ENCODE data around the gene ESYT2.

The ESYT2 gene

DNA sequence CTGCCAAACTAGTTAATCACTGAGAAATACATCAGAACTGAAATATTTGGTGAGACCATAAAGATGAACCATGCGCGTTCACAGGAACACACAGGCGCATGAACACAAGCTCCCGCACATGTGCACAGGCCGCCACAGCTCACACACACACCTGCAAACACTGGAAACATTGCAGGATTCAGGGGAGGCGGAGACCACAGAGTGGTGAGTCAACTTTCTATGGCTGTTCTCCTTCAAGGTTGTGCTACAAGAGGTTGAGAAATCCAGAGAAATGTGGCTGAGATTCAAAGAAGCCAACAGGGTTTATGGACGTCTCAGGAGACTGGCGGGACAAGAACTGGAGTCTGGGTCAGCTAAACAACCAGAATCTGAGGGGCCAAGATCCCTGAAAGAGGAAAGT, 17.8 kb downstream of the ESYT2 start:
- H3K4me3 ChIP-seq, result no peak overlapping the region
- H3K27ac ChIP-seq, result peak overlapping the region in 18 of 21 experiments; percentile 19 to 86 (median 72)

DNA sequence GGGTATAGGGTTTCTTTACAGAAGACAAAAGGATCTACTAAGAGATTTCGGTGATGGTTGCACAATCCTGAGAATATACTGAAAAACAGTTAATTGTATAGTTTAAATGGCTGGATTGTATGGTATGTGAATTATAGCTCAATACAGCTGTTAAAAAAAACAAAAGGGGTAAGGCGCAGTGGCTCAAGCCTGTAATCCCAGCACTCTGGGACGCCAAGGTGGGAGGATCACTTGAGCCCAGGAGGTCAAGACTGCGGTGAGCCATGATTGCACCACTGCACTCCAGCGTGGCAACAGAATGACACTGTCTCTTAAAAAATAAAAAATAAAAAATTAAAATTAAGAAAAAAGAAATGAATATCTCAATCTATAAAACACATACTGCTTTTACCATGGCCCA, 18.5 kb downstream of the ESYT2 start:
- Histone ChIP-seq H3K27ac (peak overlapping the region in 7 of 21 experiments; percentile 47 to 82 (median 72)), H3K4me3 (no peak overlapping the region)

DNA sequence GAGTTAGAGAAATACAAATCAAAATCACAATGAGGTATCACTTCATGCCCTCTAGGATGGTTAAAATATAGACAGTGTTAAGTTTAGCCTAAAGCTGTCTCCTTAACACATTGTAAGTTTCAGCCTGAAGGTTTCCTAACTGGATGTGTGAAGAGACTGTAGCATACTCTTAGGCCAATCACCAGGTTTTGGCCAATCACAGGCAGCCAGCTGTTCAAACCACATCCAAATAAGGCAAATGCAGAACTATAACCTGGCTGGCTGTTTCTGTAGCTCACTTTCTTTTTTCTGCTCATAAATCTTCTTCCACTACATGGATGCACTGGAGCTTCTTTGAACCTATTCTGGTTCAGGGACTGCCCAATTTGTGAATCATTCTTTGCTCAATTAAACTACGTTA, 19.7 kb downstream of the ESYT2 start:
- H3K4me3 ChIP-seq, result no peak overlapping the region
- peak overlapping the region in 1 of 21 experiments; percentile 12 for H3K27ac ChIP-seq

DNA sequence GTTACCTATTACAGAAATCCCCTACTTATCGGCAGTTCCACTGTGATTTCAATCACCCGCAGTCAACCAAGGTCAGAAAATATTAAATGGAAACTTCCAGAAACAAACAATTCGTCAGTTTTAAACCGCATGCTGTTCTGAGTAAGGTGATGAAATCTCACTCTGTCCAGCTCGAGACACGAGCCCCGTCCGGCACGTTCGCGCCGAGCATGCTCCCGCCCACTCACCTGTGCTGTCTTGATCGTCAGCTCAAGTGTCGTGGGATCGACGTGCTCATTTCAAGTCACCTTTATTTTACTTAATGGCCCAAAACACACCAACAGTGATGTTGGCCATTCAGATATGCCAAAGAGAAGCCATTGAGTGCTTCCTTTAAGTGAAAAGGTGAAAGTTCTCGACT, 21.2 kb downstream of the ESYT2 start:
- Histone ChIP-seq H3K27ac (no peak overlapping the region), H3K4me3 (no peak overlapping the region)

DNA sequence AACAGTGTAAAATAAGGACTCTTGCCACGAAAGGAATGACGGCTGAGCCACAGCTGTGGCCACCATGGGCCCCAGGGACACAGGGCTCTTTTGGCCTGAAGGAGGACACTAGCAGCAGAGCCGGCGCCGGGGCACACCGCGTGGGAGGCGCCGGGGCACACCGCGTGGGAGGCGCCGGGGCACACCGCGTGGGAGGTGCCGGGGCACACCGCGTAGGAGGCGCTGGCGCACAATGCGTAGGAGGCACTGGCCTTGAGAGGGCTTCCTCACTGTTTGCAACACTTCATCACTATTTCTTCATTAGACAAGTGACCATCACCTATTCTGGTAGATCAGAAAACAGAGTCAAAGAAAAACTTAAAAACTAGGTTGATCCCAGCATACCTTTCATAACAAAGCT, 23.4 kb downstream of the ESYT2 start:
- Histone ChIP-seq H3K27ac (no peak overlapping the region), H3K4me3 (no peak overlapping the region)

DNA sequence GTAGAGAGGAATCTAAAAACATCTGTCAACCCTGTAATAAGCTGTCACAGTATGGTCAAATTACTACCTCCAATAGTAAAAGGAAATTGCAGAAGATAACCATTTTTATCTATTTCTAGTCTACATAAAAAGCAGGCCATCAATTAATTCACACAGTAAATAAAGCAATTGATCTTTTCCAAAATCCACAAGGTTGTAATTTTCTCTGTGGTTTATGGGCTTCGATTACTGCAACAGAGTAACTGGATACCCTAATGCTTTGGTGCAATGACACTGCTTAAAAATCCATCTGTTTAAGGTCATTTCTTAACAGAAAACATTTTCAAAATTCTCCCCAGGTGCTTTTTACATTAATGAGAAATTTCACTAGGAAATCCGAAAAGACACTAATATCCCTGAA, 23.9 kb downstream of the ESYT2 start:
- H3K4me3 ChIP-seq, result no peak overlapping the region
- H3K27ac ChIP-seq, result no peak overlapping the region

DNA sequence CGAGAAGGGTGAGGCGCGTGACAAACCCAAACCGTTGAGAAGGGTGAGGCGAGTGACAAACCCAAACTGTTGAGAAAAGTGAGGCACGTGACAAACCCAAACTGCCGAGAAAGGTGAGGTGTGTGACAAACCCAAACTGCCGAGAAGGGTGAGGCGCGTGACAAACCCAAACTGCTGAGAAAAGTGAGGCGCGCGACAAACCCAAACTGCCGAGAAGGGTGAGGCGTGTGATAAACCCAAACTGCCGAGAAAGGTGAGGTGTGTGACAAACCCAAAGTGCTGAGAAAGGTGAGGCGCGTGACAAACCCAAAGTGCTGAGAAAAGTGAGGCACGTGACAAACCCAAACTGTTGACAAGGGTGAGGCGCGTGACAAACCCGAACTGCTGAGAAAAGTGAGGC, 25.0 kb downstream of the ESYT2 start:
- H3K27ac ChIP-seq, result no peak overlapping the region
- H3K4me3 ChIP-seq, result no peak overlapping the region

DNA sequence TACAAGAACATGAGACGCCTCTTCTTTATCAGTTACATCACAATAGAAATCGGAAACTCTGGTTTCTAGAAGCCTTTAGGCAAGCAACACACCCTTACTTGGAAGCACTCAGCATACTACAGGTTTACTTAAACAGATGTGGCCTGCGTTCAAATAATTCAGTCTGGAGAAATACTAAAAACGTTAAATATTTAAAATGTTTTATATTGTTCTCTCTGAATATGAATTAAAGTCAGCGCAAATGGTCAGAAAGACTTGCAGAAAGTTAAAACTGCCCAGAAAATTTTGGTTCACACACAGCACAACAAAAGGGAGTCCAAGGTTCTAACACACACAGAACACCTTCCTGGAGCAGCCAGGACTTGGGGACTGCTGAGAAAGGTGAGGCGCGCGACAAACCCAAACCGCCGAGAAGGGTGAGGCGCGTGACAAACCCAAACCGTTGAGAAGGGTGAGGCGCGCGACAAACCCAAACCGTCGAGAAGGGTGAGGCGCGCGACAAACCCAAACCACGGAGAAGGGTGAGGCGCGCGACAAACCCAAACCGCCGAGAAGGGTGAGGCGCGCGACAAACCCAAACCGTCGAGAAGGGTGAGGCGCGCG, 25.8 kb downstream of the ESYT2 start:
- no peak overlapping the region for H3K4me3 ChIP-seq
- H3K27ac ChIP-seq, result peak overlapping the region in 5 of 21 experiments; percentile 1 to 49 (median 34)

DNA sequence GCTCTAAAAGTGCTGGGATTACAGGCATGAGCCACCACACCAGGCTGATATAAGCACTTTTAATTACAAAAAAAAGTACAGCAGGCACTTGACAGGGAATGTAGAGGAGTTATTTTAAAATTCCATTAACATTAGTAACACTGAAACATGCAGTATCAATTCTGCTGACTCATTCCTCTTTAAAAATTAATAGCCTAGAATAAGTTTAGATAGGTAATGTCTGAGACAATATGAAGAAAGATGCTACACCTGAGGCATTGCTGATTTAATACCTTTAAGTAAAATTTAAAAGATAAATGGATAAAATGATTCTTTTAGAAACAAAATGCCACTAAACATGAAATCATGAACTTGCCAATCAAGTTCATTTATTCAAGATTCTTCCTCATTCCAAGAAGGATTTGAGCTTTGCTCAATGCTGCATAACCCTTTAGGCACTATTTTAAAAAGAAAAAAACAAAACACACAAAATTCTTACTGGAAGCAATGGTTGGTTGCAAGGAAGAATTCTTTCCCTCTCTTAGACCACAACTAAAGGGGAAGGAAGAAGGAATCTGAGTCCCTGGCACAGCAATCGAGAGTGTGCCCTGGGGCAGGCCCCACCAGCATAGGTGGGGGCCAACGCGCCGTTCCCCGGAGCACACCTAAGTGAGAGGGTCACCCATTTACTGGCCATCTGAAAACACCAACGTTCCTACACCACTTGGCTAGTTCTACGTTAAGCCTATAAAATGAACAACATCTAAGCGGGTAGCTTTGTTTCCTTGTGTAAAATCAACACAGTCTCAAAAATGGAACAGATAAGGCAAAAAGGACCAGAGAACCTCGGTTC, 26.6 kb downstream of the ESYT2 start:
- Histone ChIP-seq H3K27ac (peak overlapping the region in 8 of 21 experiments; percentile 0 to 49 (median 23)), H3K4me3 (no peak overlapping the region)

DNA sequence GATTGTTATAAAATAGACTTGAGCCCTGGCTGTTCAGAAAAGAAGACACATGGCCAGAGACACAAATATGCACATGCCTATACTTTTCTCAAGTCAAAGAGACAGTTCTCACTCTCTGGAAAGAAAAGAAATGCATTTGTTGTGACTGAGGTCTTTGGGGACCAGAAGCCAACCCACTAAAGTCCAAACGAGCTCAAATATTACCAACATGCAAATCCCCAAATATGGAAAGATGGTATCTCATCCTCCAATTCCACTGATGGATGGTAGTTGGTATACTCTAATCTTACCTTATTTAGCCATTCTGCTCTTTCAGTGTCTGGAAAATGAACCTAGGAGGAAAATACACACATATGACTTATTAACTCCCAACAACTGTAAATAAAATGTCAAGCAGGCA, 30.6 kb downstream of the ESYT2 start:
- no peak overlapping the region for H3K27ac ChIP-seq
- no peak overlapping the region for H3K4me3 ChIP-seq

DNA sequence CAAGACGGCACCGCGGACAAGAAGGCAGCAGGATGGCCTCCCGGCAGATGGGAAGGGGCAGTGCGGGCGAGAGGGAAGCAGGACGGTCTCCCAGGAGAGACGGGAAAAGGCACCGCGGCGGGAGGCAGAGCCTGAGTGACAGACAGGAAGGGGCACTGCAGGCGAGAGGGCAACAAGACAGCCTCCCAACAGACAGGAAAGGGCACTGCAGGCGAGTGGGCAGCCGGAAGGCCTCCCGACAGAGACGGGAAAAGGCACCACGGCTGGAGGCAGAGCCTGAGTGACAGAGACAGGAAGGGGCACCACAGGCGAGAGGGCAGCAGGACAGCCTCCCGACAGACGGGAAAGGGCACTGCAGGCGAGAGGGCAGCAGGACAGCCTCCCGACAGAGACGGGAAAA, 32.6 kb downstream of the ESYT2 start:
- no peak overlapping the region for H3K27ac ChIP-seq
- no peak overlapping the region for H3K4me3 ChIP-seq

DNA sequence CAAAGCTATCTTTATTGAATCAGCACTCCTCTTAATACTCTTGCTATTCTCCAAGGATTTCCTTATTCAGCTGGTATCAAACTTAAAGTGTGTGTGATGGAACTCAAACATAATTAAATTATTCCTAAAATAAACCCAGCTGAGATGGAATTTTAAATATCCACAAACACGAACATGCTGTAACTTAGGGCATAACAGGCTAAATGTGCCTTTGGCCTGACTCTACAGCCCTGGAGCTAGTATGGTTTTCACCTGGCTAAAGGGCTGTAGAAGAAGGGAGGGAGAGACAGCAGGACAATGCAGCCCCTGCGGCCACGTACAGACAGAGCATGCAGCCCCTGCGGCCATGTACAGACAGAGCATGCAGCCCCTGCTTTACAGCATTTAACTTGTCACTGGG, 34.0 kb downstream of the ESYT2 start:
- no peak overlapping the region for H3K4me3 ChIP-seq
- H3K27ac ChIP-seq, result no peak overlapping the region

DNA sequence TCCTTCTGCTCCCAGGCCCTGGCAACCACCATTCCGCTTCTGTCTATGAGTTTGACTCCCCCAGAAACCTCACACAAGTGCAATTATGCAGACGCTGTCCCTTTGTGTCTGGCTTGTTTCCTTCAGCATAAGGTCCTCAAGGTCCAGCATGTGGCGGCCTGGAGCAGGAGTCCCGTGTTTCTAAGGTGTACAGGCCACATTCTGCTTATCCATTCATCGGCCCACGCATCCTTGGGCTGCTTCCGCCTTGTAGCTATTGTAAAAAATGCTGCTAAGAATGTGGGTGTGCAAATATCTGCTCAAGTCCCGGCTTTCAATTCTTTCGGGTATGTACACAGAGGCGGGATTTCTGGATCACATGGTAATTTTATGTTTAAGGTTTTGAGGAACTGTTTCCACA, 38.2 kb downstream of the ESYT2 start:
- Histone ChIP-seq H3K27ac (no peak overlapping the region), H3K4me3 (no peak overlapping the region)

DNA sequence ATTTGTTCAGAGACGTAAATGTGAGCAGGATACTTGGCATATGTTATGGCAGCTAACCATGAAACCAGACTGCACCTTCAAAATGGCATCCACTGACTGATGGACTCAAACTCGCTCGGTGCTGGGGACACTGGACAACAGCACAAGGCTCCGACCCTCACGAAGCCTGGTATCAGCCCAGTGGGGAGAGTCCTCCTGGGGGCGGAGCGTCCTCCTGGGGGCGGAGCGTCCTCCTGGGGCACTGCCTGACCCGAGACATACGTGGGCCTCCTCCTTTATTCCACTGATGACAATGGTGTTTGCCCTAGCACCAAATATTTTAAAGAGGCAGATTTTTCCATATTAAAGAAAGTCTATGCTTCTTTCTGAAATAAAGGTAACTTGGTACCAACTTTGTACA, 39.5 kb downstream of the ESYT2 start:
- no peak overlapping the region for H3K4me3 ChIP-seq
- no peak overlapping the region for H3K27ac ChIP-seq

DNA sequence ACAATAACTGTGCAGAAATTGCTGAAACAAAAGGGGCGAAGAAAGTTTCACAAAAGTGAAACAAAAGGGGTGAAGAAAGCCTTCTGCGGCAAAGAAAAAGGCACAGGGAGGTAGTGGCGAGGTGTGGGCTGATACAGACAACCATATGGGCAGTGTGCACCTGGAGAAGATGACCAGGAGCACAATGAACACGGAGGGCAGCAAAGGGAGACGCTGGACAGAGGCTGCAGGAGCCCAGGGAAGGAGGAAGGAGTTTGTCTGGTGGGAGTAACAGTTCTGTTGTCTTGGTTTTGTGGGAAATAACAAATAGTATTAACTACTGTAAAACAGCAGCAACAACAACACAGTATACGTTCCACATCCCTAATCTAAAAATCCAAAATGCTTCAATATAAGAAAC, 42.4 kb downstream of the ESYT2 start:
- H3K27ac ChIP-seq, result no peak overlapping the region
- no peak overlapping the region for H3K4me3 ChIP-seq

DNA sequence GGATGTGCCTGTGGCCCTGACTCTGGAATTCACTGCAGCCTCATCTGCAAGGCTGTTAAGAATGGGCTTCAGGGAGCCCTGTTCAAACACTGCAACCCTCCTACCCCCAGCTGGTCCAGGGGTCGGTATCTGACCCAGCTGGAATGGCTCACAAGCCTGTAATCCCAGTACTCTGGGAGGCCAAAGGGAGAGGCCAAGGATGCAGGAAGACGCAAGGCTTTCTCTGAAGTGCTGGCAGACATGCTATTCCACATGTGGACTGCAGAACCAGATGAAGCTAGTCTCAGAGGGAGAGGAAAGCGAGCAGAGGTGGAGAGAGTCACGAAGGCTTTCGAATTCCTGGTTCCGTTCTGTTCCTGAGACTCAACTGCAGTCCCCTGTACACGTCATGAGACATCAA, 45.0 kb downstream of the ESYT2 start:
- no peak overlapping the region for H3K4me3 ChIP-seq
- peak overlapping the region in 1 of 21 experiments; percentile 54 for H3K27ac ChIP-seq

DNA sequence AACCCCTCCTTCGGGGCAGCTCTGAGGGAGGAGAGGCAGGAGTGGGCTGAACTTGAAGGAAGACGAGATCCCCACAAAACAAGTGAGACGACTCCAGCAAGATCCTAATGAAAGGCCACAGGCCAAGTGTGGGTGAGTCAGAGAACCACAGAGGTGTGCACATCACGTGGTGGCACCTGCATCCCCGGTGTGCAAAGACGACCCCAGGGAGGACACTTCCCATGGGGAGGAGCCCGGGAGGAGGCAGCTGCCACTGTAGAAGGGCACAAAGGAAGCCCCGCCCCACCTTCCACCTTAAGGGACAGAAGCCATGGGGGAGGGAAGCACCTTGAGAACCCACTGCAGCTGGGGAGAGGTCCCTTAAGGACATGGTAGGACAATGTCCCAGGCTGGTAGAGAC, 45.7 kb downstream of the ESYT2 start:
- no peak overlapping the region for H3K4me3 ChIP-seq
- H3K27ac ChIP-seq, result peak overlapping the region in 11 of 21 experiments; percentile 1 to 69 (median 45)

DNA sequence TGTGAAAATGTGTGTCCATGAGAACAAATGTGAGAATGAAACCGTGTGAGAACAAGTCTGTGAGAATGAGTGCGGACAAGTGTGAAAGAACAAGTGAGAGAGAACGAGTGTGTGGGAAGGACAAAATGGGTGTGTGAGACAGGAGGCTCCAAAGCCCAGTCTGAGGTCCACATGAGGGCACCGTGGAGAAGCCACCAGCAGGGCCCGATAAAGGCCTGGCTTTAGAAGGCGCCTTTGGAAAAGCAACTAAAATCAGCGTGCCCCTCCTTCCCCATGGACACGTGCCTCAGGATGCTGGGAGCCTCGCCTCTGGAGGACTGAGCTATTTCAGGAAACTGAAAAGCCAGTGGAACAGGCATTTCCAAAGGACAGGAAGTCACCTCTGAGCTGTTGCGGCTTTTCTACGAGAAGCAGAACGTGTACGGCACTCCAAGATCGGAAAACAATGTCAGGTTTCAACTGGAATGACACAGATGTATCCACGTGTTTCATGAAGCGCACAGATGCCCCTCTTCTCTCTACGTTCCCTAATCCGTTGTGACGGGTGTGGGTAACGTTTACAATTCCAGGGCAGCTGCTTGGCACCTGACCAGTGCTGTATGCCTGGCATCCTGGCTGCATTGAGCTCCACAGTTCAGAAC, 46.4 kb downstream of the ESYT2 start:
- H3K4me3 ChIP-seq, result no peak overlapping the region
- peak overlapping the region in 12 of 21 experiments; percentile 1 to 69 (median 44) for H3K27ac ChIP-seq

DNA sequence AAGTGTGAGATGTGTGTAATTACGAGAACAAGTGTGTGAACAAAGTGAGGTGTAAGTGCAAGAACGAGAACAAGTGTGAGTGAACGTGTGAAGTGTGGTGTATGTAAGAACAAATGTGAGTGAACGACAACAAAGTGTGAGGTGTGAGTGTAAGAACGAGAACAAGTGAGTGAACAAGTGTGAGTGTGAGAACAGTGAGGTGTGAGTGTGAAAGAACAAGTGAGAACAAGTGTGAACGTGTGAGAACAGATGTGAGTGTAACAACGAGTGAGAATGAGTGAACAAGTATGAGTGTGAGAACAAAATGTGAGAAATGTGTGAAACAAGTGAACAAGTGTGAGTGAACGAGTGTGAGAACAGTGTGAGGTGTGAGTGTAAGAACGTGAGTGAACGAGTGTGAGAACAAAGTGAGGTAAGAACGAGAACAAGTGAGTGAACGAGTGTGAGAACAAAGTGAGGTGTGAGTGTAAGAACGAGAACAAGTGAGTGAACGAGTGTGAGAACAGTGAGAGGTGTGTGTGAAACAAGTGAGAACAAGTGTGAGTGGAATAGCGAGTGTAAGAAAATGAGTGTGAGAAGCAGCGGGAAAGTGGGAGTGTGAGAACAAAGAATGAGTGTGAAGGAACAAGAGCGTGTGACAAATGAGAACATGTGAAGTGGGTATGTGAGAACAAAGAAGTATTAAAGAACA, 47.2 kb downstream of the ESYT2 start:
- H3K4me3 ChIP-seq, result no peak overlapping the region

DNA sequence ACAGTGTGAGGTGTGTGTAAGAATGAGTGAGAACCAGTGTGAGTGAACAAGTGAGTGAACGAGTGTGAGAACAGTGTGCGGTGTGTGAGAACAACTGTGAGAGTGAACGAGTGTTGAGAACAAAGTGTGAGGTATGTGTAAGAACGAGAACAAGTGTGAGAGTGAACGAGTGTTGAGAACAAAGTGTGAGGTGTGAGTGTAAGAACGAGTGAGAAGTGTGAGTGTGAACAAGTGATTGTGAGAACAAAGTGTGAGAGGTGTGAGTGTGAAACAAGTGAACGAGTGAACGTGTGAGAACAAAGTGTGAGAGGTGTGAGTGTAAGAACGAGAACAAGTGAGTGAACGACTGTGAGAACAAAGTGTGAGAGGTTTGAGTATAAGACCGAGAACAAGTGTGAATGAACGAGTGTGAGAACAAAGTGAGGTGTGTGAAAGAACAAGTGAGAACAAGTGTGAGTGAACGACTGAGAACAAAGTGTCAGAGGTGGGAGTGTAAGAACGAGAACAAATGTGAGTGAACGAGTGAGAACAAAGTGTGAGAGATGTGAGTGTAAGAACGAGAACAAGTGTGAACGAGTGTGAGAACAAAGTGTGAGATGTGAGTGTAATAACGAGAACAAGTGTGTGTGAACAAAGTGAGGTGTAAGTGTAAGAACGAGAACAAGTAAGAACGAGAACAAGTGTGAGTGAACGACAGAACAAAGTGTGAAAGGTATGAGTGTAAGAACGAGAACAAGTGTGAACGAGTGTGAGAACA, 47.9 kb downstream of the ESYT2 start:
- H3K27ac ChIP-seq, result no peak overlapping the region
- H3K4me3 ChIP-seq, result no peak overlapping the region

More for the DNA sequence above, 47.2 kb downstream of the ESYT2 start:
- peak overlapping the region in 1 of 21 experiments; percentile 69 for H3K27ac ChIP-seq
